GM12892 (cell line): Measurements from ENCODE around the gene COLEC12.

Experiments used
- POLR2A ChIP-seq: IDR thresholded peaks from 2 replicates; pipeline ENCODE4 v1.6.1; 2011; ENCODE audit warnings: low read depth, low read length, control low read depth
- POLR2AphosphoS5 ChIP-seq: IDR thresholded peaks from 2 replicates; pipeline ENCODE4 v1.6.1; 2011; ENCODE audit warnings: low read depth, low read length, control low read depth

GRCh38 chr18:366466-367061, 133.9 kb downstream of the COLEC12 start:
- TF ChIP-seq POLR2AphosphoS5 (no peak), POLR2A (no peak)
